ENCODE results near the gene SLC10A3. TPM values are rescaled to one million over a fixed set of nuclear protein-coding genes. Genes with fewer than 3 reads are reported as not detected.

The SLC10A3 gene
- total and polyA plus RNA-seq, 2 donors (not counting 3 experiments of a cell fraction or from before 2014, with no cell fraction given) = 21.9 to 22.6 TPM

GRCh38 chrX:154450312-154450711 lies 40.1 kb downstream of the SLC10A3 start:
- Histone ChIP-seq H3K9me1 (replicated peaks; ENCODE audit: control insufficient read depth, extremely low read depth, insufficient read depth, low read length) (no peaks in the 10 kb centered on the region), H3K27me3 (ENCODE audit: control insufficient read depth in 2 of 2, insufficient read depth in 2 of 2, low read length in 2 of 2) (no peaks in the 10 kb centered on the region), H2AFZ (ENCODE audit: low read depth, low read length) (no peak overlapping the region), H3K9me3 (replicated peaks; ENCODE audit: control insufficient read depth, insufficient read depth, low read length) (no peaks in the 10 kb centered on the region), H3K4me3 (replicated peaks in 1 of 3; ENCODE audit: insufficient read depth in 1 of 3, low read depth in 1 of 3, low read length in 3 of 3) (no peak overlapping the region), H3K36me3 (ENCODE audit: control insufficient read depth in 2 of 2, extremely low read depth in 1 of 2, insufficient read depth in 2 of 2, low read length in 2 of 2) (peaks cover 0 to 28% of the 10 kb centered on the region in 2 experiments), H3K4me2 (ENCODE audit: insufficient read depth, low read length) (no peak overlapping the region), H3K9ac (replicated peaks; ENCODE audit: extremely low read depth, insufficient read depth, low read length) (no peak overlapping the region), H3K27ac (ENCODE audit: insufficient read depth, low read depth, low read length) (no peak overlapping the region), H3K79me2 (ENCODE audit: control insufficient read depth, insufficient read depth, low read length) (peaks cover 15% of the 10 kb centered on the region), H3K4me1 (ENCODE audit: control insufficient read depth, extremely low read depth, insufficient read depth, low read length) (peaks cover 5% of the 10 kb centered on the region), H4K20me1 (replicated peaks; ENCODE audit: control insufficient read depth, extremely low read depth, insufficient read depth, low read length) (no peaks in the 10 kb centered on the region)
- dilution Hi-C loops (cut with MboI; ENCODE audit: extremely low pct_ligation_motif_present, low sequenced_read_pairs) (no loop called here), intact Hi-C loops (cut with micrococcal nuclease) (no loop called here)
- FAIRE-seq (no peak), DNase-seq (ENCODE audit: low read depth, low spot score) (no peak)
- TF ChIP-seq CTCF (IDR thresholded peaks at IDR 0.05; ENCODE audit: extremely low read depth in 1 of 2, insufficient read depth in 1 of 2, low read depth in 1 of 2, low read length in 2 of 2) (no peak), GATA2 (IDR thresholded peaks at IDR 0.05; ENCODE audit: insufficient read depth, insufficient read length, low read depth, low read length) (no peak), EZH2 (IDR thresholded peaks at IDR 0.05; ENCODE audit: borderline replicate concordance, low read depth, low read length, severe bottlenecking) (no peak), POLR2AphosphoS5 (IDR thresholded peaks at IDR 0.05; ENCODE audit: insufficient read depth, low read depth, low read length) (no peak), MAX (IDR thresholded peaks at IDR 0.05; ENCODE audit: insufficient read depth, insufficient read length) (no peak), MYC (IDR thresholded peaks at IDR 0.05; ENCODE audit: low read depth, low read length) (no peak), JUN (IDR thresholded peaks at IDR 0.05; ENCODE audit: borderline replicate concordance, insufficient read depth, insufficient read length, low read depth) (no peak), FOS (IDR thresholded peaks at IDR 0.05; ENCODE audit: borderline replicate concordance, insufficient read depth, low read length) (no peak), POLR2A (IDR thresholded peaks at IDR 0.05; ENCODE audit: low read depth, low read length) (no peak)
- ChIA-PET CTCF (no interaction called here), POLR2A (no interaction called here)
- BruUV-seq (replicated peaks) = no TSS peak
